GM12801 (cell line): ENCODE measurements around the gene MTCL1.

Experiments used
- CTCF ChIP-seq: IDR thresholded peaks from one replicate; pipeline ENCODE4 v1.5.1; 2011; ENCODE audit warnings: control low read depth; ENCODE audit not compliant: insufficient read length; ENCODE audit errors: extremely low read depth

The MTCL1 gene

GRCh38 chr18:8707556-8708300, 2.4 kb downstream of the MTCL1 start:
- no peak for TF ChIP-seq CTCF

- TF ChIP-seq CTCF, result no peak
These were observed 3.3 kb downstream of the MTCL1 start for GRCh38 chr18:8708670-8709069.

- no peak for TF ChIP-seq CTCF
These were observed 4.1 kb downstream of the MTCL1 start for GRCh38 chr18:8709248-8710059.

- TF ChIP-seq CTCF, result no peak
These were observed 6.4 kb downstream of the MTCL1 start for GRCh38 chr18:8711736-8712135.

GRCh38 chr18:8713691-8714090, 8.3 kb downstream of the MTCL1 start:
- no peak for TF ChIP-seq CTCF

GRCh38 chr18:8715599-8715998, 10.2 kb downstream of the MTCL1 start:
- no peak for TF ChIP-seq CTCF

GRCh38 chr18:8717011-8717770, 11.8 kb downstream of the MTCL1 start:
- no peak for TF ChIP-seq CTCF
